HepG2 (cell line): Measurements from ENCODE around the gene VASN. TPM values are rescaled to one million over a fixed set of nuclear protein-coding genes. Genes with fewer than 3 reads are reported as not detected.
A peak's percentile ranks its signal among the peaks of the same experiment; 100 is the strongest.

Source experiments
- BRCA1 ChIP-seq: sonication (generic); formaldehyde crosslinking; IDR thresholded peaks from 2 replicates; pipeline ENCODE4 v1.4.0; 2020; ENCODE audit warnings: missing genetic modification reagents
- CREM ChIP-seq, 2 experiments: sonication (generic) in 1 of 2; formaldehyde crosslinking in 1 of 2; IDR thresholded peaks; 2 replicates each; pipeline versions ENCODE4 v1.4.0 to v1.6.1; 2016 to 2020; ENCODE audit warnings: antibody characterized with exemption in 1 of 2, mild to moderate bottlenecking in 1 of 2, missing genetic modification reagents in 1 of 2
- ETV6 ChIP-seq: sonication (generic); formaldehyde crosslinking; conservative IDR thresholded peaks from 2 replicates; pipeline ENCODE4 v1.4.0; 2020; ENCODE audit warnings: missing genetic modification reagents
- FOSL1 ChIP-seq: sonication (generic); formaldehyde crosslinking; IDR thresholded peaks from 2 replicates; pipeline ENCODE4 v1.9.0; 2021; ENCODE audit warnings: missing genetic modification reagents, borderline replicate concordance
- KDM3A ChIP-seq: IDR thresholded peaks from 2 replicates; pipeline ENCODE4 v1.6.1; 2018; ENCODE audit warnings: low read depth, missing compliant biosample characterization
- KDM5B ChIP-seq: sonication (generic); formaldehyde crosslinking; IDR thresholded peaks from 2 replicates; pipeline ENCODE4 v1.4.0; 2020; ENCODE audit warnings: missing genetic modification reagents, mild to moderate bottlenecking, borderline replicate concordance
- KLF15 ChIP-seq: sonication (generic); formaldehyde crosslinking; IDR thresholded peaks from 2 replicates; pipeline ENCODE4 v1.8.1; 2023; ENCODE audit warnings: borderline replicate concordance, mild to moderate bottlenecking, inconsistent platforms, missing genetic modification reagents, mixed read lengths
- MAZ ChIP-seq, 2 experiments: sonication (generic) in 1 of 2; formaldehyde crosslinking in 1 of 2; IDR thresholded peaks; 2 replicates each; pipeline versions ENCODE4 v1.5.0 to v1.6.1; 2012 to 2020; ENCODE audit warnings: low read depth in 2 of 2, mild to moderate bottlenecking in 2 of 2, borderline replicate concordance in 1 of 2, improper control_type of control experiment in 1 of 2, low read length in 1 of 2, missing genetic modification reagents in 1 of 2, moderate library complexity in 1 of 2
- MBNL3 ChIP-seq: fragments of 250-450 bp; sonication (Bioruptor Pico); conservative IDR thresholded peaks from 2 replicates; pipeline ENCODE4 v1.8.0; 2022; ENCODE audit warnings: mild to moderate bottlenecking, inconsistent platforms
- MIER3 ChIP-seq: IDR thresholded peaks from 2 replicates; pipeline ENCODE4 v1.6.1; 2016; ENCODE audit warnings: missing compliant biosample characterization, borderline replicate concordance
- RCOR2 ChIP-seq: IDR thresholded peaks from 2 replicates; pipeline ENCODE4 v1.6.1; 2016; ENCODE audit warnings: missing biosample characterization, missing genetic modification reagents
- RFXANK ChIP-seq: IDR thresholded peaks from 2 replicates; pipeline ENCODE4 v1.6.1; 2016
- SIX4 ChIP-seq: sonication (generic); formaldehyde crosslinking; IDR thresholded peaks from 2 replicates; pipeline ENCODE4 v1.4.0; 2020; ENCODE audit warnings: missing genetic modification reagents
- SKI ChIP-seq: fragments of 450-650 bp; IDR thresholded peaks from one replicate; pipeline ENCODE4 v1.6.1; 2018; ENCODE audit warnings: mild to moderate bottlenecking; ENCODE audit not compliant: partially characterized antibody
- SOX6 ChIP-seq, 2 experiments: fragments of 450-650 bp in 1 of 2; sonication (generic) in 1 of 2; formaldehyde crosslinking in 1 of 2; IDR thresholded peaks; 2 replicates each; pipeline versions ENCODE4 v1.4.0 to v1.6.1; 2017 to 2020; ENCODE audit warnings: antibody characterized with exemption in 1 of 2, mild to moderate bottlenecking in 1 of 2, missing genetic modification reagents in 1 of 2
- SRSF1 ChIP-seq: fragments of 200-400 bp; formaldehyde crosslinking; optimal IDR thresholded peaks from 2 replicates; pipeline ENCODE3; 2017; ENCODE audit warnings: mild to moderate bottlenecking, low read depth, low read length, moderate library complexity
- TRIM22 ChIP-seq: fragments of 450-650 bp; IDR thresholded peaks from 2 replicates; pipeline ENCODE4 v1.6.1; 2017
- ZNF20 ChIP-seq: sonication (generic); formaldehyde crosslinking; IDR thresholded peaks from 2 replicates; pipeline ENCODE4 v1.4.0; 2020; ENCODE audit warnings: mild to moderate bottlenecking, moderate library complexity, missing genetic modification reagents
- ZNF296 ChIP-seq: sonication (generic); formaldehyde crosslinking; conservative IDR thresholded peaks from 2 replicates; pipeline ENCODE4 v1.5.0; 2020; ENCODE audit warnings: mild to moderate bottlenecking, missing genetic modification reagents
- ZNF383 ChIP-seq: sonication (generic); formaldehyde crosslinking; IDR thresholded peaks from 2 replicates; pipeline ENCODE4 v1.4.0; 2020; ENCODE audit warnings: missing genetic modification reagents, mild to moderate bottlenecking, borderline replicate concordance
- ZNF441 ChIP-seq: sonication (generic); formaldehyde crosslinking; IDR thresholded peaks from 2 replicates; pipeline ENCODE4 v1.7.0; 2021; ENCODE audit warnings: missing genetic modification reagents, borderline replicate concordance
- ZNF496 ChIP-seq: sonication (generic); formaldehyde crosslinking; IDR thresholded peaks from 2 replicates; pipeline ENCODE4 v1.8.1; 2023; ENCODE audit warnings: mild to moderate bottlenecking, moderate library complexity, missing genetic modification reagents; ENCODE audit not compliant: insufficient replicate concordance
- ZNF543 ChIP-seq: sonication (generic); formaldehyde crosslinking; IDR thresholded peaks from 2 replicates; pipeline ENCODE4 v1.4.0; 2020; ENCODE audit warnings: mild to moderate bottlenecking, missing genetic modification reagents
- ZNF605 ChIP-seq: sonication (generic); formaldehyde crosslinking; IDR thresholded peaks from 2 replicates; pipeline ENCODE4 v1.8.0; 2022; ENCODE audit warnings: mild to moderate bottlenecking, missing genetic modification reagents
- ZNF670 ChIP-seq: sonication (generic); formaldehyde crosslinking; IDR thresholded peaks from 2 replicates; pipeline ENCODE4 v1.8.0; 2022; ENCODE audit warnings: mild to moderate bottlenecking, missing genetic modification reagents, borderline replicate concordance
- ZNF768 ChIP-seq: sonication (generic); formaldehyde crosslinking; IDR thresholded peaks from 2 replicates; pipeline ENCODE4 v1.4.0; 2020; ENCODE audit warnings: missing genetic modification reagents
- polyA plus RNA-seq, 8 experiments: library from polyadenylated mRNA; depleted of rRNA in 3 of 8; stranded (reverse) in 7 of 8; unstranded in 1 of 8; fragments of >200 nt; fragmentation: Illumina TruSeq in 4 of 8; extraction: Trizol in 4 of 8; gene quantifications; 2 replicates each; pipeline versions ENCODE4 v1.2.1 to v1.2.3, GENCODE V29; 2011 to 2016; ENCODE audit warnings: low read depth in 4 of 8, missing spikeins in 1 of 8, mixed read lengths in 1 of 8; ENCODE audit not compliant: insufficient read depth in 1 of 8
- total RNA-seq, 5 experiments: library from RNA; depleted of rRNA; stranded (reverse); fragments of >200 nt; fragmentation: Illumina TruSeq; extraction: Trizol; gene quantifications; 2 replicates each; pipeline ENCODE4 v1.2.3, GENCODE V29; 2016; ENCODE audit warnings: low read depth in 1 of 5
- TF ChIP-seq, protein P1 (sequence below): sonication (generic); formaldehyde crosslinking; IDR thresholded peaks from 2 replicates; pipeline ENCODE4 v1.5.1; 2020; ENCODE audit warnings: mild to moderate bottlenecking, missing genetic modification reagents

VASN gene
- total and polyA plus RNA-seq, 2 of the 13 experiments (the other 11 are each of a cell fraction or from before 2014, with no cell fraction given), result 8.4 to 18.2 TPM

- TF ChIP-seq ZNF670 (peak; percentile 28; the same call in 1 of the 2 replicates), RFXANK (CRISPR knock-in tag) (no peak), ZNF768 (CRISPR knock-in tag) (no peak), ZNF543 (CRISPR knock-in tag) (no peak), ZNF441 (CRISPR knock-in tag) (no peak; the same call in 1 of the 2 replicates), ZNF605 (CRISPR knock-in tag) (no peak; the same call in 1 of the 2 replicates), ZNF296 (no peak), RCOR2 (CRISPR knock-in tag) (peak; percentile 49; the same call in 1 of the 2 replicates), SKI (no peak), MBNL3 (no peak), ZNF496 (CRISPR knock-in tag) (no peak), SRSF1 (no peak), ETV6 (no peak), MAZ (IDR thresholded peaks at IDR 0.05; ENCODE audit: borderline replicate concordance, low read depth, low read length) (peak; percentile 68; the same call in 1 of the 2 replicates), MAZ (CRISPR knock-in tag; IDR thresholded peaks at IDR 0.05; ENCODE audit: low read depth) (peak; percentile 95), MIER3 (CRISPR knock-in tag) (no peak; the same call in 1 of the 2 replicates), CREM (IDR thresholded peaks at IDR 0.05) (no peak), CREM (CRISPR knock-in tag; IDR thresholded peaks at IDR 0.05) (no peak), FOSL1 (CRISPR knock-in tag) (no peak), KLF15 (CRISPR knock-in tag) (no peak), BRCA1 (CRISPR knock-in tag) (no peak), KDM3A (no peak), ZNF20 (CRISPR knock-in tag) (no peak), TRIM22 (no peak), ZNF383 (CRISPR knock-in tag) (no peak), KDM5B (CRISPR knock-in tag) (peak; percentile 75), SIX4 (no peak), SOX6 (IDR thresholded peaks at IDR 0.05) (no peak), SOX6 (CRISPR knock-in tag; IDR thresholded peaks at IDR 0.05) (peak; percentile 84)
- TF ChIP-seq, protein P1, sequence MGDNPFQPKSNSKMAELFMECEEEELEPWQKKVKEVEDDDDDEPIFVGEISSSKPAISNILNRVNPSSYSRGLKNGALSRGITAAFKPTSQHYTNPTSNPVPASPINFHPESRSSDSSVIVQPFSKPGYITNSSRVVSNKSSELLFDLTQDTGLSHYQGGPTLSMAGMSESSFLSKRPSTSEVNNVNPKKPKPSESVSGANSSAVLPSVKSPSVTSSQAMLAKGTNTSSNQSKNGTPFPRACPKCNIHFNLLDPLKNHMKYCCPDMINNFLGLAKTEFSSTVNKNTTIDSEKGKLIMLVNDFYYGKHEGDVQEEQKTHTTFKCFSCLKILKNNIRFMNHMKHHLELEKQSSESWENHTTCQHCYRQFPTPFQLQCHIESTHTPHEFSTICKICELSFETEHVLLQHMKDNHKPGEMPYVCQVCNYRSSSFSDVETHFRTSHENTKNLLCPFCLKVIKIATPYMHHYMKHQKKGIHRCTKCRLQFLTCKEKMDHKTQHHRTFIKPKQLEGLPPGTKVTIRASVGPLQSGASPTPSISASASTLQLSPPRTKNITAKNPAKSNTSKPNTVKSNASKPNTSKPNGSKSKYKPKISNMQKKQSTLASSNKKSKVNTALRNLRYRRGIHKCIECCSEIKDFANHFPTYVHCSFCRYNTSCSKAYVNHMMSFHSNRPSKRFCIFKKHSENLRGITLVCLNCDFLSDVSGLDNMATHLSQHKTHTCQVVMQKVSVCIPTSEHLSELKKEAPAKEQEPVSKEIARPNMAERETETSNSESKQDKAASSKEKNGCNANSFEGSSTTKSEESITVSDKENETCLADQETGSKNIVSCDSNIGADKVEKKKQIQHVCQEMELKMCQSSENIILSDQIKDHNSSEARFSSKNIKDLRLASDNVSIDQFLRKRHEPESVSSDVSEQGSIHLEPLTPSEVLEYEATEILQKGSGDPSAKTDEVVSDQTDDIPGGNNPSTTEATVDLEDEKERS, result peak; percentile 54; the same call in 1 of the 2 replicates
Measured at GRCh38 chr16:4328046-4328781, 43.4 kb upstream of the VASN start (continued).
